SHP77 (cell line): ENCODE data around the gene STIMATE.

Experiments used
- DNase-seq, 2 experiments: peaks; one replicate each; lab custom pipeline; 2025; lab: John Stamatoyannopoulos, UW

Gene STIMATE

GRCh38 chr3:52791366-52791765, 106.0 kb downstream of the STIMATE start:
- DNase-seq = no peak

- no peak for DNase-seq
Observed at GRCh38 chr3:52790741-52791140, 106.6 kb downstream of the STIMATE start.

- no peak for DNase-seq
Observed at GRCh38 chr3:52790337-52790736, 107.0 kb downstream of the STIMATE start.

GRCh38 chr3:52789746-52790040, 107.7 kb downstream of the STIMATE start:
- DNase-seq = no peak

- no peak for DNase-seq
Observed at GRCh38 chr3:52788890-52789745, 108.2 kb downstream of the STIMATE start.

GRCh38 chr3:52787672-52788625, 109.4 kb downstream of the STIMATE start:
- DNase-seq = no peak

GRCh38 chr3:52787246-52787645, 110.1 kb downstream of the STIMATE start:
- DNase-seq = no peak
